ENCODE data around the gene CDK5R2. TPM values are rescaled to one million over a fixed set of nuclear protein-coding genes. Genes with fewer than 3 reads are reported as not detected.

CDK5R2 gene
- total RNA-seq, 6 experiments from 2014 or later = not detected

- Histone ChIP-seq H3K27ac (no peak overlapping the region), H3K4me3 (no peak overlapping the region), H3K27me3 (no peaks in the 10 kb centered on the region), H3K4me1 (no peaks in the 10 kb centered on the region), H3K9me3 (no peaks in the 10 kb centered on the region), H3K36me3 (no peaks in the 10 kb centered on the region)
- DNase-seq (no peak), ATAC-seq (no peak)
- TF ChIP-seq POLR2A (IDR thresholded peaks at IDR 0.05) = no peak
- intact Hi-C loops (cut with DNase I) = no loop called here
- 38% methylated on average over 1 of the region's 1 CpG for WGBS (ENCODE audit: insufficient coverage, low coverage, low lambda C conversion rate, missing lambda C conversion rate)
These were observed 14.6 kb upstream of the CDK5R2 start for GRCh38 chr2:218944759-218945404.

GRCh38 chr2:218946621-218947020 lies 12.8 kb upstream of the CDK5R2 start:
- no peak overlapping the region for H3K27ac ChIP-seq
- no peaks in the 10 kb centered on the region for H3K36me3 ChIP-seq
- DNase-seq (no peak), ATAC-seq (no peak)
- H3K27me3 ChIP-seq = no peaks in the 10 kb centered on the region
- TF ChIP-seq POLR2A (IDR thresholded peaks at IDR 0.05) = no peak
- TF ChIP-seq, protein P1, sequence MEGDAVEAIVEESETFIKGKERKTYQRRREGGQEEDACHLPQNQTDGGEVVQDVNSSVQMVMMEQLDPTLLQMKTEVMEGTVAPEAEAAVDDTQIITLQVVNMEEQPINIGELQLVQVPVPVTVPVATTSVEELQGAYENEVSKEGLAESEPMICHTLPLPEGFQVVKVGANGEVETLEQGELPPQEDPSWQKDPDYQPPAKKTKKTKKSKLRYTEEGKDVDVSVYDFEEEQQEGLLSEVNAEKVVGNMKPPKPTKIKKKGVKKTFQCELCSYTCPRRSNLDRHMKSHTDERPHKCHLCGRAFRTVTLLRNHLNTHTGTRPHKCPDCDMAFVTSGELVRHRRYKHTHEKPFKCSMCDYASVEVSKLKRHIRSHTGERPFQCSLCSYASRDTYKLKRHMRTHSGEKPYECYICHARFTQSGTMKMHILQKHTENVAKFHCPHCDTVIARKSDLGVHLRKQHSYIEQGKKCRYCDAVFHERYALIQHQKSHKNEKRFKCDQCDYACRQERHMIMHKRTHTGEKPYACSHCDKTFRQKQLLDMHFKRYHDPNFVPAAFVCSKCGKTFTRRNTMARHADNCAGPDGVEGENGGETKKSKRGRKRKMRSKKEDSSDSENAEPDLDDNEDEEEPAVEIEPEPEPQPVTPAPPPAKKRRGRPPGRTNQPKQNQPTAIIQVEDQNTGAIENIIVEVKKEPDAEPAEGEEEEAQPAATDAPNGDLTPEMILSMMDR (IDR thresholded peaks at IDR 0.05) = no peak
- no peak overlapping the region for H3K4me3 ChIP-seq
- intact Hi-C loops (cut with DNase I) = no loop called here
- H3K9me3 ChIP-seq = no peaks in the 10 kb centered on the region
- 40% methylated on average over 1 of the region's 1 CpG for WGBS (ENCODE audit: insufficient coverage, low coverage, low lambda C conversion rate, missing lambda C conversion rate)
- H3K4me1 ChIP-seq = no peaks in the 10 kb centered on the region

- no peaks in the 10 kb centered on the region for H3K36me3 ChIP-seq
- no peaks in the 10 kb centered on the region for H3K27me3 ChIP-seq
- DNase-seq = peak in 1 of 3 donors; percentile 6
- ATAC-seq = no peak
- no peaks in the 10 kb centered on the region for H3K9me3 ChIP-seq
- TF ChIP-seq, protein P1 (IDR thresholded peaks at IDR 0.05) = no peak
- no peak for TF ChIP-seq POLR2A (IDR thresholded peaks at IDR 0.05)
- no peak overlapping the region for H3K27ac ChIP-seq
- H3K4me1 ChIP-seq = no peaks in the 10 kb centered on the region
- H3K4me3 ChIP-seq = no peak overlapping the region
- intact Hi-C loops (cut with DNase I) = no loop called here
- WGBS (ENCODE audit: insufficient coverage, low coverage, low lambda C conversion rate, missing lambda C conversion rate) = 94% methylated on average over 6 of the region's 7 CpGs
These were observed 7.3 kb upstream of the CDK5R2 start for GRCh38 chr2:218952160-218952559.

DNA sequence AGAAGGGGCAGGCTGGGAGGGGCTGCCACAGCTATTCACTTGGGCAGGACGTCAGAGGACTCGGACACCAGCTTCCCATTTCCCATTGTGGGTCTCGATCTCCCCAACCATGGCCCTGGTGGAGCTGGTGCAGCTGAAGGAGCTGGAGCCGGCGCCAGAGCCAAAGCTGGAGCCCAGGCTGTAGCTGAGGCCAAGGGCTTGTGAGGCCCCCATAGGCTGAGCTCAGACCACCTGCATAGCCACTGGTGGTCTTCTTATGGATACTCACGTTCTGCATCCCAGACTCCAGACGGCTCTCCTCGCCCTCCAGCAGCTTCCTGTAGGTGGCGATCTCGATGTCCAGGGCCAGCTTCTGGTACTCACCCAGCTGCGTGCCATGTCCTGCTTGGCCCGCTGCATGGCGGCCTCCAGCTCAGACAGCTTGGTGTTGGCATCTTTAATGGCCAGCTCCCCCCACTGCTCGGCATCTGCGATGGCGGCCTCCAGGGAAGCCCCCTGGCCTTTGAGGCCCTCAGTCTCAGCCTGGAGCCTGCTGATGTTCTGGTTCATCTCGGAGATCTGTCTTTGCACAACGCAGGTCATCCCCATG lies 6.0 kb upstream of the CDK5R2 start:
- 52% methylated on average over 2 of the region's 18 CpGs for WGBS (ENCODE audit: insufficient coverage, low coverage, low lambda C conversion rate, missing lambda C conversion rate)
- Histone ChIP-seq H3K27me3 (no peaks in the 10 kb centered on the region), H3K9me3 (no peaks in the 10 kb centered on the region), H3K27ac (no peak overlapping the region), H3K4me1 (no peaks in the 10 kb centered on the region), H3K36me3 (no peaks in the 10 kb centered on the region), H3K4me3 (no peak overlapping the region)
- intact Hi-C loops (cut with DNase I) = no loop called here
- ATAC-seq (no peak), DNase-seq (peak in 1 of 3 donors; percentile 24)
- no peak for TF ChIP-seq POLR2A (IDR thresholded peaks at IDR 0.05)
- TF ChIP-seq, protein P1 (IDR thresholded peaks at IDR 0.05) = no peak

DNA sequence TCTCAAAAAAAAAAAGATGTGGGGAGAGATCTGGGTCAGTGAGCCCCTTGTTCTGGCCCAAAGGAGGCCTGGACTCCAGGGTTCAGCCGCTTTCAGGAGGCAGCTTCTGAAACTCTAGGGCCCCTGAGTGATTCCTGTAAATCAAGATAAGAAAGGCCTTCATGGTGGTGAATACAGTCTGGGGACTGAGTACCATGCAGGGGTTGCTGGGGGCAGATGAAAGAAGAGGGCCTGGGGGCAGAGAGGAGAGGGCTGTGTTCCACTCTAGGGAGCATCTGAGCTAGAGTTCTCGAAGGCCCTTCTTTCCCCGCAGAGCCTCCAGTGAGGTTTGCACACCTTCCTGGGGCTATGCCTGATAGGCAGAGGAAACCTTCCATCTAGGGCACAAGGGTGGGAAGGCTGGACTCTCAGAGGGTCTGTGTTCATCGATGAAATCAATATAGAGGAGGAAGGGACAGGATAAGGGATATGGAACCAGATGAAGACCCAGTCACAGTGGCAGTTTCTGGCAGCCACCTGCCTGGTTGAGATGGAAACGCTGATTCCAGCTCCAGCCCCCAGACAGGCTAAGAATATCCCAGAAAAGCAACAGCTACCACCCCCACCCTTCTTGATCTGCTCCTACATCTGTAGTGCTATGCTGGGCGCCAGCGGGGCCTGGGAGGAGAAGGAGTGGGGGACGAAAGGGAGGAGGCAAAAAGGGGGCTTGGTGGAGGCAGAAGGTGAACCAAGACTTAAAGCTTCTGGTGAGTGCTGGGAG lies 4.7 kb upstream of the CDK5R2 start:
- H3K9me3 ChIP-seq = no peaks in the 10 kb centered on the region
- TF ChIP-seq POLR2A (IDR thresholded peaks at IDR 0.05) = no peak
- TF ChIP-seq, protein P1 (IDR thresholded peaks at IDR 0.05) = no peak
- no peaks in the 10 kb centered on the region for H3K36me3 ChIP-seq
- no peak overlapping the region for H3K27ac ChIP-seq
- H3K4me1 ChIP-seq = no peaks in the 10 kb centered on the region
- DNase-seq (peak in 1 of 3 donors; percentile 18), ATAC-seq (no peak)
- WGBS (ENCODE audit: insufficient coverage, low coverage, low lambda C conversion rate, missing lambda C conversion rate) = 77% methylated on average over 6 of the region's 8 CpGs
- no peaks in the 10 kb centered on the region for H3K27me3 ChIP-seq
- intact Hi-C loops (cut with DNase I) = no loop called here
- H3K4me3 ChIP-seq = no peak overlapping the region
